H1 (cell line): ENCODE measurements around the gene MSI2. TPM values are rescaled to one million over a fixed set of nuclear protein-coding genes. Genes with fewer than 3 reads are reported as not detected.

Source experiments
- CTCF ChIA-PET: fragments of 300-600 bp; sonication (Branson Sonifier 250); formaldehyde crosslinking; loops from one replicate; lab custom pipeline; 2021; ENCODE audit not compliant: partially characterized antibody; lab: Charles Lee
- POLR2A ChIA-PET: fragments of 300-600 bp; sonication (Branson Sonifier 250); formaldehyde crosslinking; loops from one replicate; lab custom pipeline; 2021; ENCODE audit warnings: inconsistent platforms; ENCODE audit not compliant: partially characterized antibody; lab: Charles Lee
- DNase-seq, 2 experiments: peaks; one replicate each; pipeline versions ENCODE4 v3.0.0 to v3.0.0-alpha.2; 2010 to 2022; ENCODE audit warnings: low spot score in 2 of 2, low read depth in 1 of 2, mixed read lengths in 1 of 2
- FAIRE-seq: peaks from 2 replicates; lab custom pipeline; 2011; peaks lifted over from hg19 to GRCh38; lab: Jason Lieb, UNC
- H2AFZ ChIP-seq: 2 replicates; pipeline ENCODE4 v1.8.1; 2012; ENCODE audit warnings: low read length, inconsistent platforms
- H2AK5ac ChIP-seq: 2 replicates; pipeline ENCODE4 v1.6.1; 2013; ENCODE audit warnings: low read depth, low read length
- H2BK120ac ChIP-seq: replicated peaks from 2 replicates; pipeline ENCODE3; 2013; ENCODE audit warnings: low read depth, low read length, inconsistent platforms
- H2BK12ac ChIP-seq: 2 replicates; pipeline ENCODE4 v1.6.1; 2013; ENCODE audit warnings: low read depth, low read length
- H2BK15ac ChIP-seq: 2 replicates; pipeline ENCODE4 v1.6.1; 2013; ENCODE audit warnings: low read length
- H2BK20ac ChIP-seq: 2 replicates; pipeline ENCODE4 v1.6.1; 2013; ENCODE audit warnings: low read length
- H2BK5ac ChIP-seq: 2 replicates; pipeline ENCODE4 v1.6.1; 2013; ENCODE audit warnings: low read depth, low read length
- H3K14ac ChIP-seq: 2 replicates; pipeline ENCODE4 v1.6.1; 2013; ENCODE audit warnings: inconsistent platforms; ENCODE audit not compliant: insufficient read length
- H3K18ac ChIP-seq: 2 replicates; pipeline ENCODE4 v1.6.1; 2013; ENCODE audit warnings: low read length; ENCODE audit errors: extremely low read depth
- H3K23ac ChIP-seq: 2 replicates; pipeline ENCODE4 v1.6.1; 2013; ENCODE audit warnings: inconsistent platforms; ENCODE audit not compliant: insufficient read length
- H3K23me2 ChIP-seq: 2 replicates; pipeline ENCODE4 v1.6.1; 2013; ENCODE audit warnings: low read depth, low read length
- H3K27ac ChIP-seq: 2 replicates; pipeline ENCODE4 v1.6.1; 2011; ENCODE audit warnings: low read depth, low read length, inconsistent platforms
- H3K27me3 ChIP-seq, 4 experiments: replicated peaks in 1 of 4; 1 replicate in 1 of 4; 2 replicates in 3 of 4; pipeline versions ENCODE4 v1.6.1 to v1.8.1; 2011 to 2013; ENCODE audit warnings: low read length in 3 of 4, mild to moderate bottlenecking in 3 of 4, inconsistent platforms in 2 of 4, mixed read lengths in 2 of 4, moderate library complexity in 1 of 4; ENCODE audit not compliant: control insufficient read depth in 3 of 4, insufficient read depth in 3 of 4; ENCODE audit errors: extremely low read depth in 1 of 4
- H3K36me3 ChIP-seq, 4 experiments: 2 replicates each; pipeline versions ENCODE4 v1.6.1 to v1.8.1; 2011 to 2013; ENCODE audit warnings: mild to moderate bottlenecking in 4 of 4, low read length in 3 of 4, moderate library complexity in 2 of 4, control low read depth in 1 of 4, inconsistent platforms in 1 of 4; ENCODE audit not compliant: insufficient read depth in 4 of 4, control insufficient read depth in 2 of 4
- H3K4ac ChIP-seq: replicated peaks from 2 replicates; pipeline ENCODE3; 2013; ENCODE audit warnings: low read length, low read depth, mixed read lengths, inconsistent platforms; ENCODE audit not compliant: insufficient read length
- H3K4me1 ChIP-seq, 4 experiments: replicated peaks in 1 of 4; 1 replicate in 1 of 4; 2 replicates in 3 of 4; pipeline versions ENCODE4 v1.6.1 to v1.8.1; 2011 to 2013; ENCODE audit warnings: low read length in 3 of 4, inconsistent platforms in 2 of 4, mixed read lengths in 1 of 4; ENCODE audit not compliant: insufficient read depth in 4 of 4, control insufficient read depth in 3 of 4
- H3K4me2 ChIP-seq, 2 experiments: 2 replicates each; pipeline versions ENCODE4 v1.6.1 to v1.8.1; 2011 to 2013; ENCODE audit warnings: low read depth in 2 of 2, low read length in 2 of 2, control low read depth in 1 of 2, inconsistent platforms in 1 of 2, mild to moderate bottlenecking in 1 of 2; ENCODE audit not compliant: insufficient read depth in 1 of 2
- H3K4me3 ChIP-seq, 4 experiments: fragments of 200-600, 300-600 bp in 1 of 4; sonication (generic), shearing (Covaris generic), sonication (Bioruptor Twin) in 1 of 4; 2 replicates each; pipeline versions ENCODE4 v1.5.1 to v1.8.1; 2011 to 2016; ENCODE audit warnings: low read length in 4 of 4, low read depth in 3 of 4, control low read depth in 2 of 4, inconsistent platforms in 2 of 4, mild to moderate bottlenecking in 2 of 4, mixed read lengths in 1 of 4, moderate library complexity in 1 of 4; ENCODE audit not compliant: insufficient read depth in 2 of 4; ENCODE audit errors: extremely low read depth in 1 of 4
- H3K56ac ChIP-seq: replicated peaks from 2 replicates; pipeline ENCODE3; 2013; ENCODE audit warnings: low read depth, mild to moderate bottlenecking, mixed read lengths, low read length, inconsistent platforms; ENCODE audit not compliant: insufficient read length
- H3K79me1 ChIP-seq: 2 replicates; pipeline ENCODE4 v1.6.1; 2013; ENCODE audit warnings: low read depth, low read length, control low read depth
- H3K79me2 ChIP-seq, 2 experiments: 2 replicates each; pipeline versions ENCODE4 v1.6.1 to v1.8.1; 2012 to 2013; ENCODE audit warnings: low read length in 2 of 2, mild to moderate bottlenecking in 2 of 2, inconsistent platforms in 1 of 2; ENCODE audit not compliant: insufficient read depth in 2 of 2, control insufficient read depth in 1 of 2
- H3K9ac ChIP-seq, 4 experiments: replicated peaks in 1 of 4; 1 replicate in 1 of 4; 2 replicates in 3 of 4; pipeline versions ENCODE4 v1.6.1 to v1.8.1; 2011 to 2013; ENCODE audit warnings: low read depth in 3 of 4, low read length in 3 of 4, control low read depth in 2 of 4, mild to moderate bottlenecking in 2 of 4, moderate library complexity in 2 of 4, inconsistent platforms in 1 of 4; ENCODE audit errors: extremely low read depth in 1 of 4
- H3K9me3 ChIP-seq, 2 experiments: 2 replicates each; pipeline versions ENCODE4 v1.6.1 to v1.8.1; 2012 to 2013; ENCODE audit warnings: mild to moderate bottlenecking in 2 of 2, moderate library complexity in 2 of 2, control low read depth in 1 of 2, inconsistent platforms in 1 of 2, low read depth in 1 of 2, low read length in 1 of 2, mixed read lengths in 1 of 2; ENCODE audit not compliant: insufficient read depth in 2 of 2
- H4K20me1 ChIP-seq, 2 experiments: replicated peaks in 1 of 2; 2 replicates each; pipeline versions ENCODE3 to v1.8.1; 2011 to 2013; ENCODE audit warnings: inconsistent platforms in 2 of 2, low read length in 2 of 2, mild to moderate bottlenecking in 1 of 2; ENCODE audit not compliant: insufficient read depth in 2 of 2, control insufficient read depth in 1 of 2
- H4K5ac ChIP-seq: 2 replicates; pipeline ENCODE4 v1.6.1; 2013; ENCODE audit warnings: low read length, low read depth, mixed read lengths, inconsistent platforms; ENCODE audit not compliant: insufficient read length
- H4K8ac ChIP-seq: 2 replicates; pipeline ENCODE4 v1.8.0; 2013; ENCODE audit warnings: mild to moderate bottlenecking, moderate library complexity, low read length, inconsistent platforms; ENCODE audit not compliant: insufficient read depth; ENCODE audit errors: extremely low read depth
- H4K91ac ChIP-seq: replicated peaks from 2 replicates; pipeline ENCODE3; 2013; ENCODE audit warnings: low read length, mixed read lengths, inconsistent platforms; ENCODE audit not compliant: insufficient read length
- HDAC6 ChIP-seq: IDR thresholded peaks from one replicate; pipeline ENCODE4 v1.7.1; 2012; ENCODE audit warnings: low read depth, mild to moderate bottlenecking, inconsistent platforms, low read length, moderate library complexity
- WGBS, 2 experiments: shearing (Covaris generic) in 1 of 2; methylation state at CpG; one replicate each; pipeline versions ENCODE4 v1.1.6 to v1.1.7; 2013 to 2015; ENCODE audit warnings: low lambda C conversion rate in 2 of 2, mixed read lengths in 2 of 2, inconsistent platforms in 1 of 2, low coverage in 1 of 2, missing lambda C conversion rate in 1 of 2; ENCODE audit not compliant: insufficient replicate concordance in 2 of 2, insufficient coverage in 1 of 2, insufficient read length in 1 of 2; ENCODE audit errors: extremely low coverage in 1 of 2, missing lambda C conversion rate in 1 of 2; 5-methylcytosine and 5-hydroxymethylcytosine counted together
- polyA plus RNA-seq, 7 experiments: library from polyadenylated mRNA; depleted of rRNA in 3 of 7; stranded (reverse) in 5 of 7; unstranded in 2 of 7; fragments of >200 nt in 5 of 7; fragments of 200-250 nt in 2 of 7; gene quantifications; 1 replicate in 5 of 7; 2 replicates in 1 of 7; 4 replicates in 1 of 7; pipeline versions ENCODE4 v1.2.1 to v1.2.3, GENCODE V29; 2011 to 2013; ENCODE audit warnings: missing spikeins in 2 of 7, mixed read lengths in 2 of 7
- total RNA-seq: library from RNA; stranded (reverse); fragmentation: NEBNext Ultra II Directional; extraction: Animal tissue kit (Norgen Biotek cat#: 25700); gene quantifications from 2 replicates; pipeline ENCODE4 v1.2.1, GENCODE V29; 2021

The MSI2 gene
- total and polyA plus RNA-seq, 2 of the 8 experiments (the other 6 are each of a cell fraction or from before 2014, with no cell fraction given), result 36.7 to 80.6 TPM

GRCh38 chr17:57213180-57213825 is 43.0 kb upstream of the MSI2 start:
- 86% methylated on average over 5 of the region's 5 CpGs; no CpG with 5 or more reads in 1 of the 2 experiments for WGBS, 2 experiments
- no peak overlapping the region for H4K5ac ChIP-seq
- no peak overlapping the region for H2BK20ac ChIP-seq
- no peak overlapping the region for H3K14ac ChIP-seq
- no peak overlapping the region for H3K27ac ChIP-seq
- no peak overlapping the region for H3K4me2 ChIP-seq
- no peak overlapping the region for H3K4ac ChIP-seq
- CTCF ChIA-PET, result no interaction called here
- H3K18ac ChIP-seq, result no peak overlapping the region
- no peak overlapping the region for H2BK120ac ChIP-seq
- POLR2A ChIA-PET, result no interaction called here
- no peak for FAIRE-seq
- no peaks in the 10 kb centered on the region for H3K36me3 ChIP-seq
- H2AFZ ChIP-seq, result peak overlapping the region; percentile 12; the same call in 1 of the 2 replicates
- H3K23me2 ChIP-seq, result no peaks in the 10 kb centered on the region
- no peak for DNase-seq
- H3K4me3 ChIP-seq, result no peak overlapping the region
- H3K4me1 ChIP-seq, result no peaks in the 10 kb centered on the region
- H2AK5ac ChIP-seq, result no peak overlapping the region
- H3K9ac ChIP-seq, result no peak overlapping the region
- H3K9me3 ChIP-seq, result peaks cover 0 to 2% of the 10 kb centered on the region in 2 experiments; a peak in 1 of 4 replicates
- no peaks in the 10 kb centered on the region for H4K20me1 ChIP-seq
- H2BK5ac ChIP-seq, result no peak overlapping the region
- H3K23ac ChIP-seq, result no peak overlapping the region
- no peak overlapping the region for H2BK12ac ChIP-seq
- no peak overlapping the region for H2BK15ac ChIP-seq
- no peaks in the 10 kb centered on the region for H3K79me2 ChIP-seq
- TF ChIP-seq HDAC6, result no peak
- H4K8ac ChIP-seq, result no peak overlapping the region
- no peaks in the 10 kb centered on the region for H3K27me3 ChIP-seq
- H4K91ac ChIP-seq, result no peak overlapping the region
- H3K79me1 ChIP-seq, result no peaks in the 10 kb centered on the region
- no peak overlapping the region for H3K56ac ChIP-seq
